ENCODE measurements around the gene EVL.
A peak's percentile ranks its signal among the peaks of the same experiment; 100 is the strongest.
"Not testable (repeated sequence)": the region's sequence is repeated elsewhere in the genome, so short reads cannot be mapped to it uniquely, and the experiment has no call there.

EVL gene

GRCh38 chr14:100056964-100057795, 8.0 kb upstream of the EVL start:
- peak; percentile 66 to 72 for DNase-seq (ENCODE audit: low read depth in 2 of 2)
- no peak overlapping the region for H3K4me3 ChIP-seq (replicated peaks in 1 of 2; ENCODE audit: low read depth in 2 of 2, low read length in 2 of 2)
- TF ChIP-seq CTCF (IDR thresholded peaks at IDR 0.05; ENCODE audit: low read depth, low read length), result peak; percentile 37

DNA sequence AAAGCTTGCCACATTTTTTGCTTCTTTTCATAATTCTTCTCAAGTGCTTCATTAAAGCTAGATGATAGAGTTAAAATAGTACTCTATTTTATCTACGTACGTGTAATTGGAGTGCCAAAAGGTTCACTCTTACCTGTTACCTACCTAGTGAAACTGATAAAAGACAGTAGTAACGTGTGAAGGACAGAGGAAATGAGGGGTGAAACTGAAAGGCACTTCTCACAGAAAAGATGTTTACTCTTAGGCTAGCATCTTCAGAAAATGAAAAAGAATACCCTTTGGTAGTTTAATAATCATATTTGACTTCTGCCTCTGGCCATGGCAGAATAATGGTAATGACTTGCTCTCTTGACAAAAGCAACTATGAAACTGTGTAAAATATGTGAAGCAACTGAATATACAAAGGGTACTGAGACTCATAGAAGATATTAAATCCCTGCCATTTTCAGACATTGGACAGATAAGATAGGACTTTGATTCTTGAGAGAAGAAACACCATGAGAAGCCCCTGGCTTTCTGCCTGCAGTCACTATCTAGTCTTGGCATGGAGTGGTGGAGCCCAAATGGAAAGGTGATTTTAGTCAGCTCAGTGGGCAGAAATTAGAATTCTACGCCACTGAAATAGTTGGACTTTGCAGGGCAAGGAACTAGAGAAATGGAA, 6.3 kb upstream of the EVL start:
- TF ChIP-seq CTCF (IDR thresholded peaks at IDR 0.05; ENCODE audit: low read depth, low read length), result no peak
- H3K4me3 ChIP-seq (replicated peaks in 1 of 2; ENCODE audit: low read depth in 2 of 2, low read length in 2 of 2), result no peak overlapping the region
- no peak for DNase-seq (ENCODE audit: low read depth in 2 of 2)

GRCh38 chr14:100059438-100059781, 5.8 kb upstream of the EVL start:
- no peak for TF ChIP-seq CTCF (IDR thresholded peaks at IDR 0.05; ENCODE audit: low read depth, low read length)
- no peak for DNase-seq (ENCODE audit: low read depth in 2 of 2)
- no peak overlapping the region for H3K4me3 ChIP-seq (replicated peaks in 1 of 2; ENCODE audit: low read depth in 2 of 2, low read length in 2 of 2)

DNA sequence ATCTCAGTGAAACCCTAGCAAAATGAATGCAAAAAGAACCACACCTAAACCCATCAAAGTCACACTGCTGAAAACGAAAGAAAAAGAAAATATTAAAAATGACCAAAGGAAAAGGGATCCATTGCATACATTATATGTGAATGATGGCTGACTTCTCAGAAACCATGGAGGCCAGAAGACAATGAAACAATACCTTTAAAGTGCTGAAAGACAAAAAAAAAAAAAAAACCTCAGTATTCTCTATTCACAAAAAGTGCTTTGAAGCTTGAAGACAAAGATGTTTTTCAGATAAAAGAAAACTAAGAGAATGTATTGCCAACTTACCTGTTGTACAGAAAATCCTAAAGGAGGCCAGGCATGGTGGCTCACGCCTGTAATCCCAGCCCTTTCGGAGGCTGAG, 4.5 kb upstream of the EVL start:
- DNase-seq (ENCODE audit: low read depth in 2 of 2), result no peak
- no peak overlapping the region for H3K4me3 ChIP-seq (replicated peaks in 1 of 2; ENCODE audit: low read depth in 2 of 2, low read length in 2 of 2)
- TF ChIP-seq CTCF (IDR thresholded peaks at IDR 0.05; ENCODE audit: low read depth, low read length), result no peak

GRCh38 chr14:100062590-100062989, 2.6 kb upstream of the EVL start:
- no peak for TF ChIP-seq CTCF (IDR thresholded peaks at IDR 0.05; ENCODE audit: low read depth, low read length)

GRCh38 chr14:100063314-100063941, 1.8 kb upstream of the EVL start:
- no peak for DNase-seq (ENCODE audit: low read depth in 2 of 2)
- no peak overlapping the region for H3K4me3 ChIP-seq (replicated peaks in 1 of 2; ENCODE audit: low read depth in 2 of 2, low read length in 2 of 2)
- no peak for TF ChIP-seq CTCF (IDR thresholded peaks at IDR 0.05; ENCODE audit: low read depth, low read length)

More at GRCh38 chr14:100062590-100062989, 2.6 kb upstream of the EVL start:
- no peak for DNase-seq (ENCODE audit: low read depth in 2 of 2)
- no peak overlapping the region for H3K4me3 ChIP-seq (replicated peaks in 1 of 2; ENCODE audit: low read depth in 2 of 2, low read length in 2 of 2)

GRCh38 chr14:100064335-100065092, 708 bp upstream of the EVL start:
- not testable (repeated sequence) for DNase-seq (ENCODE audit: low read depth in 2 of 2); H3K4me3 ChIP-seq (replicated peaks in 1 of 2; ENCODE audit: low read depth in 2 of 2, low read length in 2 of 2)

Data from cardiac fibroblast (primary cell).